Embryonic facial prominence (tissue), 1 donor: ENCODE data around the gene LDAH.

ENCODE experiments used
- DNase-seq: peaks from one replicate; pipeline ENCODE4 v3.0.0-alpha.2; 2016; ENCODE audit errors: extremely low spot score

The LDAH gene

GRCh38 chr2:20682167-20682920 lies 140.6 kb downstream of the LDAH start:
- DNase-seq, result no peak

GRCh38 chr2:20680744-20681375 lies 142.0 kb downstream of the LDAH start:
- no peak for DNase-seq

- DNase-seq, result no peak
These were observed 144.1 kb downstream of the LDAH start for GRCh38 chr2:20678780-20679179.

- no peak for DNase-seq
These were observed 144.9 kb downstream of the LDAH start for GRCh38 chr2:20678086-20678395.

- DNase-seq, result no peak
These were observed 145.4 kb downstream of the LDAH start for GRCh38 chr2:20677301-20678085.

- no peak for DNase-seq
These were observed 146.3 kb downstream of the LDAH start for GRCh38 chr2:20676353-20677215.

GRCh38 chr2:20675701-20676352 lies 147.1 kb downstream of the LDAH start:
- DNase-seq, result no peak

- no peak for DNase-seq
These were observed 147.8 kb downstream of the LDAH start for GRCh38 chr2:20674974-20675679.

- DNase-seq, result no peak
These were observed 148.5 kb downstream of the LDAH start for GRCh38 chr2:20674309-20674965.

GRCh38 chr2:20673686-20674308 lies 149.1 kb downstream of the LDAH start:
- DNase-seq, result no peak

GRCh38 chr2:20672201-20672951 lies 150.5 kb downstream of the LDAH start:
- DNase-seq, result no peak

GRCh38 chr2:20671736-20672080 lies 151.2 kb downstream of the LDAH start:
- no peak for DNase-seq

GRCh38 chr2:20671036-20671735 lies 151.7 kb downstream of the LDAH start:
- DNase-seq, result no peak

- DNase-seq, result no peak
These were observed 152.4 kb downstream of the LDAH start for GRCh38 chr2:20670315-20671035.

GRCh38 chr2:20669562-20670314 lies 153.2 kb downstream of the LDAH start:
- DNase-seq, result no peak

GRCh38 chr2:20668871-20669475 lies 153.9 kb downstream of the LDAH start:
- no peak for DNase-seq

GRCh38 chr2:20668451-20668850 lies 154.4 kb downstream of the LDAH start:
- DNase-seq, result no peak
